Measurements from ENCODE around the gene RBBP9. TPM values are rescaled to one million over a fixed set of nuclear protein-coding genes. Genes with fewer than 3 reads are reported as not detected.
A peak's percentile ranks its signal among the peaks of the same experiment; 100 is the strongest.

RBBP9 gene
- total and polyA plus RNA-seq, 4 donors: 6.4 to 9.5 (median 7.0) TPM

DNA sequence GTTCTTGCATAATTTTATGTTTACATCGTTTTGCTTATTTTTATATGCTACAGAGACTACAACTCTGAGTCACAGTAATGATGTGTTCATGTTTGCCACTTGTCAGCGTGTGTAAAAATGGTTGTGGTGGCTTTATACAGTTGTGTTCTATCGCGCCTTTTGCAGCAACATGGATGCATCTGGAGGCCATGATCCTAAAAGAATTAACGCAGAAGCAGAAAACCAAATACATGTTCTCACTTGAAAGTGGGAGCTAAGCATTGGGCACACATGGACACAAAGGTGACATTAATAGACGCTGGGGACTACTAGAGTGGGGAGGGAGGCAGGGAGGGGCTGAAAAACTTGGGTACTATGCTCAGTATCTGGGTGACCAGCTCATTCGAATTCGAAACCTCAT lies 9.7 kb upstream of the RBBP9 start:
- peaks cover 0 to 26% (median 13%) of the 10 kb centered on the region in 4 donors for H3K4me1 ChIP-seq (ENCODE audit: control insufficient read depth in 4 of 4, insufficient read depth in 4 of 4, low read length in 3 of 4)
- H3K27ac ChIP-seq (ENCODE audit: low read depth in 1 of 2, low read length in 2 of 2): peak overlapping the region; percentile 98 to 100
- 67% methylated on average over 8 of the region's 8 CpGs for WGBS
- peak overlapping the region; percentile 76 to 99 (median 96) for H3K4me3 ChIP-seq (ENCODE audit: low read depth in 1 of 3, low read length in 3 of 3)
- TF ChIP-seq HNF4G (IDR thresholded peaks at IDR 0.05) (no peak), HNF4A (conservative IDR thresholded peaks at IDR 0.05) (no peak), SP1 (IDR thresholded peaks at IDR 0.05) (no peak), RAD21 (IDR thresholded peaks at IDR 0.05) (no peak), NR2F2 (IDR thresholded peaks at IDR 0.05) (no peak), YY1 (IDR thresholded peaks at IDR 0.05) (no peak), RXRA (IDR thresholded peaks at IDR 0.05) (no peak), TAF1 (conservative IDR thresholded peaks at IDR 0.05) (no peak), GABPA (IDR thresholded peaks at IDR 0.05 in 1 of 2, conservative IDR thresholded peaks at IDR 0.05 in 1 of 2) (no peak), JUND (IDR thresholded peaks at IDR 0.05) (no peak), FOXA1 (IDR thresholded peaks at IDR 0.05) (no peak), FOXA2 (IDR thresholded peaks at IDR 0.05) (no peak), EGR1 (IDR thresholded peaks at IDR 0.05; ENCODE audit: low read depth in 2 of 2) (no peak)
- TF ChIP-seq, protein P1, sequence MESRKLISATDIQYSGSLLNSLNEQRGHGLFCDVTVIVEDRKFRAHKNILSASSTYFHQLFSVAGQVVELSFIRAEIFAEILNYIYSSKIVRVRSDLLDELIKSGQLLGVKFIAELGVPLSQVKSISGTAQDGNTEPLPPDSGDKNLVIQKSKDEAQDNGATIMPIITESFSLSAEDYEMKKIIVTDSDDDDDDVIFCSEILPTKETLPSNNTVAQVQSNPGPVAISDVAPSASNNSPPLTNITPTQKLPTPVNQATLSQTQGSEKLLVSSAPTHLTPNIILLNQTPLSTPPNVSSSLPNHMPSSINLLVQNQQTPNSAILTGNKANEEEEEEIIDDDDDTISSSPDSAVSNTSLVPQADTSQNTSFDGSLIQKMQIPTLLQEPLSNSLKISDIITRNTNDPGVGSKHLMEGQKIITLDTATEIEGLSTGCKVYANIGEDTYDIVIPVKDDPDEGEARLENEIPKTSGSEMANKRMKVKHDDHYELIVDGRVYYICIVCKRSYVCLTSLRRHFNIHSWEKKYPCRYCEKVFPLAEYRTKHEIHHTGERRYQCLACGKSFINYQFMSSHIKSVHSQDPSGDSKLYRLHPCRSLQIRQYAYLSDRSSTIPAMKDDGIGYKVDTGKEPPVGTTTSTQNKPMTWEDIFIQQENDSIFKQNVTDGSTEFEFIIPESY (IDR thresholded peaks at IDR 0.05): no peak
- TF ChIP-seq, protein P2, sequence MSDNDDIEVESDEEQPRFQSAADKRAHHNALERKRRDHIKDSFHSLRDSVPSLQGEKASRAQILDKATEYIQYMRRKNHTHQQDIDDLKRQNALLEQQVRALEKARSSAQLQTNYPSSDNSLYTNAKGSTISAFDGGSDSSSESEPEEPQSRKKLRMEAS (IDR thresholded peaks at IDR 0.05): no peak
- TF ChIP-seq, protein P3, sequence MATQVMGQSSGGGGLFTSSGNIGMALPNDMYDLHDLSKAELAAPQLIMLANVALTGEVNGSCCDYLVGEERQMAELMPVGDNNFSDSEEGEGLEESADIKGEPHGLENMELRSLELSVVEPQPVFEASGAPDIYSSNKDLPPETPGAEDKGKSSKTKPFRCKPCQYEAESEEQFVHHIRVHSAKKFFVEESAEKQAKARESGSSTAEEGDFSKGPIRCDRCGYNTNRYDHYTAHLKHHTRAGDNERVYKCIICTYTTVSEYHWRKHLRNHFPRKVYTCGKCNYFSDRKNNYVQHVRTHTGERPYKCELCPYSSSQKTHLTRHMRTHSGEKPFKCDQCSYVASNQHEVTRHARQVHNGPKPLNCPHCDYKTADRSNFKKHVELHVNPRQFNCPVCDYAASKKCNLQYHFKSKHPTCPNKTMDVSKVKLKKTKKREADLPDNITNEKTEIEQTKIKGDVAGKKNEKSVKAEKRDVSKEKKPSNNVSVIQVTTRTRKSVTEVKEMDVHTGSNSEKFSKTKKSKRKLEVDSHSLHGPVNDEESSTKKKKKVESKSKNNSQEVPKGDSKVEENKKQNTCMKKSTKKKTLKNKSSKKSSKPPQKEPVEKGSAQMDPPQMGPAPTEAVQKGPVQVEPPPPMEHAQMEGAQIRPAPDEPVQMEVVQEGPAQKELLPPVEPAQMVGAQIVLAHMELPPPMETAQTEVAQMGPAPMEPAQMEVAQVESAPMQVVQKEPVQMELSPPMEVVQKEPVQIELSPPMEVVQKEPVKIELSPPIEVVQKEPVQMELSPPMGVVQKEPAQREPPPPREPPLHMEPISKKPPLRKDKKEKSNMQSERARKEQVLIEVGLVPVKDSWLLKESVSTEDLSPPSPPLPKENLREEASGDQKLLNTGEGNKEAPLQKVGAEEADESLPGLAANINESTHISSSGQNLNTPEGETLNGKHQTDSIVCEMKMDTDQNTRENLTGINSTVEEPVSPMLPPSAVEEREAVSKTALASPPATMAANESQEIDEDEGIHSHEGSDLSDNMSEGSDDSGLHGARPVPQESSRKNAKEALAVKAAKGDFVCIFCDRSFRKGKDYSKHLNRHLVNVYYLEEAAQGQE (IDR thresholded peaks at IDR 0.05): no peak
- TF ChIP-seq, protein P4, sequence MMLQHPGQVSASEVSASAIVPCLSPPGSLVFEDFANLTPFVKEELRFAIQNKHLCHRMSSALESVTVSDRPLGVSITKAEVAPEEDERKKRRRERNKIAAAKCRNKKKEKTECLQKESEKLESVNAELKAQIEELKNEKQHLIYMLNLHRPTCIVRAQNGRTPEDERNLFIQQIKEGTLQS (IDR thresholded peaks at IDR 0.05): no peak
- TF ChIP-seq, protein P5, sequence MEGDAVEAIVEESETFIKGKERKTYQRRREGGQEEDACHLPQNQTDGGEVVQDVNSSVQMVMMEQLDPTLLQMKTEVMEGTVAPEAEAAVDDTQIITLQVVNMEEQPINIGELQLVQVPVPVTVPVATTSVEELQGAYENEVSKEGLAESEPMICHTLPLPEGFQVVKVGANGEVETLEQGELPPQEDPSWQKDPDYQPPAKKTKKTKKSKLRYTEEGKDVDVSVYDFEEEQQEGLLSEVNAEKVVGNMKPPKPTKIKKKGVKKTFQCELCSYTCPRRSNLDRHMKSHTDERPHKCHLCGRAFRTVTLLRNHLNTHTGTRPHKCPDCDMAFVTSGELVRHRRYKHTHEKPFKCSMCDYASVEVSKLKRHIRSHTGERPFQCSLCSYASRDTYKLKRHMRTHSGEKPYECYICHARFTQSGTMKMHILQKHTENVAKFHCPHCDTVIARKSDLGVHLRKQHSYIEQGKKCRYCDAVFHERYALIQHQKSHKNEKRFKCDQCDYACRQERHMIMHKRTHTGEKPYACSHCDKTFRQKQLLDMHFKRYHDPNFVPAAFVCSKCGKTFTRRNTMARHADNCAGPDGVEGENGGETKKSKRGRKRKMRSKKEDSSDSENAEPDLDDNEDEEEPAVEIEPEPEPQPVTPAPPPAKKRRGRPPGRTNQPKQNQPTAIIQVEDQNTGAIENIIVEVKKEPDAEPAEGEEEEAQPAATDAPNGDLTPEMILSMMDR (IDR thresholded peaks at IDR 0.05; ENCODE audit: low read depth, low read length, missing input control): no peak
- peak overlapping the region; percentile 98 to 99 for H3K9ac ChIP-seq (ENCODE audit: low read depth in 1 of 2, low read length in 2 of 2)
- H3K36me3 ChIP-seq (ENCODE audit: control insufficient read depth in 4 of 4, insufficient read depth in 3 of 4, low read depth in 1 of 4, low read length in 3 of 4): peaks cover 0 to 11% (median 8%) of the 10 kb centered on the region in 4 donors
- H3K9me3 ChIP-seq (ENCODE audit: control insufficient read depth in 4 of 4, low read length in 3 of 4): no peaks in the 10 kb centered on the region
- H3K27me3 ChIP-seq (ENCODE audit: control insufficient read depth in 4 of 4, insufficient read depth in 4 of 4, low read length in 3 of 4): no peaks in the 10 kb centered on the region
- peak; percentile 35 for DNase-seq (ENCODE audit: low spot score)
